Lower leg skin (tissue), 3 donors: ENCODE measurements around the gene BNC2.
"Not testable (repeated sequence)": the region's sequence is repeated elsewhere in the genome, so short reads cannot be mapped to it uniquely, and the experiment has no call there.

Source experiments
- POLR2A ChIP-seq, 2 donors: fragments of 450-650 bp; IDR thresholded peaks; one replicate each; pipeline ENCODE4 v1.6.1; 2016 to 2017; ENCODE audit warnings: antibody characterized with exemption in 2 of 2, mild to moderate bottlenecking in 1 of 2, moderate library complexity in 1 of 2
- TF ChIP-seq, protein P1 (sequence below), 3 donors: fragments of 450-650 bp; IDR thresholded peaks; one replicate each; pipeline ENCODE4 v1.5.1; 2016; ENCODE audit warnings: antibody characterized with exemption in 3 of 3, mild to moderate bottlenecking in 3 of 3, moderate library complexity in 2 of 3

DNA sequence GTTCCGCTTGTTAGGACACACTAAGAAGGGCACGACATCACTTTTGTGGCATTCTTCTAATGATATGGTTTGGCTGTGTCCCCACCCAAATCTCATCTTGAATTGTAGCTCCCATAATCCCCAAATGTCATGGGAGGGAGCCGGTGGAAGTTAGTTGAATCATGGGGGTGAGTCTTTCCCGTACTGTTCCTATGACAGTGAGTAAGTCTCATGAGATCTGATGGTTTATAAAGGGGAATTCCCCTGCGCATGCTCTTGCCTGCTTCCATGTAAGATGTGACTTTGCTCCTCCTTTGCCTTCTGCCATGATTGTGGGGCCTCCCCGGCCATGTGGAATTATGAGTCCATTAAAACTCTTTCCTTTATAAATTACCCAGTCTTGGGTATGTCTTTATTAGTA lies 431.6 kb downstream of the BNC2 start:
- TF ChIP-seq, protein P1, sequence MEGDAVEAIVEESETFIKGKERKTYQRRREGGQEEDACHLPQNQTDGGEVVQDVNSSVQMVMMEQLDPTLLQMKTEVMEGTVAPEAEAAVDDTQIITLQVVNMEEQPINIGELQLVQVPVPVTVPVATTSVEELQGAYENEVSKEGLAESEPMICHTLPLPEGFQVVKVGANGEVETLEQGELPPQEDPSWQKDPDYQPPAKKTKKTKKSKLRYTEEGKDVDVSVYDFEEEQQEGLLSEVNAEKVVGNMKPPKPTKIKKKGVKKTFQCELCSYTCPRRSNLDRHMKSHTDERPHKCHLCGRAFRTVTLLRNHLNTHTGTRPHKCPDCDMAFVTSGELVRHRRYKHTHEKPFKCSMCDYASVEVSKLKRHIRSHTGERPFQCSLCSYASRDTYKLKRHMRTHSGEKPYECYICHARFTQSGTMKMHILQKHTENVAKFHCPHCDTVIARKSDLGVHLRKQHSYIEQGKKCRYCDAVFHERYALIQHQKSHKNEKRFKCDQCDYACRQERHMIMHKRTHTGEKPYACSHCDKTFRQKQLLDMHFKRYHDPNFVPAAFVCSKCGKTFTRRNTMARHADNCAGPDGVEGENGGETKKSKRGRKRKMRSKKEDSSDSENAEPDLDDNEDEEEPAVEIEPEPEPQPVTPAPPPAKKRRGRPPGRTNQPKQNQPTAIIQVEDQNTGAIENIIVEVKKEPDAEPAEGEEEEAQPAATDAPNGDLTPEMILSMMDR (IDR thresholded peaks at IDR 0.05), result not testable (repeated sequence)
- TF ChIP-seq POLR2A (IDR thresholded peaks at IDR 0.05), result not testable (repeated sequence)
